Activated CD4-positive, alpha-beta T cell treated with anti-CD3 and anti-CD28 coated beads for 36 hours (primary cell): ENCODE data around the gene STXBP4. TPM values are rescaled to one million over a fixed set of nuclear protein-coding genes. Genes with fewer than 3 reads are reported as not detected.

Experiments
- ATAC-seq: fragments of 200-7000 bp; cut with Tn5 transposase; one replicate; pipeline ENCODE4 v1.10.0; 2021; ENCODE audit warnings: mild to moderate bottlenecking, moderate library complexity
- CTCF ChIA-PET: fragments of 350-600 bp; sonication (Branson Sonifier 250); formaldehyde crosslinking; loops from one replicate; lab custom pipeline; 2021; ENCODE audit warnings: antibody characterized with exemption; lab: Charles Lee
- POLR2A ChIA-PET: fragments of 350-600 bp; sonication (Branson Sonifier 250); formaldehyde crosslinking; loops from one replicate; lab custom pipeline; 2021; ENCODE audit warnings: antibody characterized with exemption, inconsistent platforms; lab: Charles Lee
- DNase-seq: peaks from one replicate; pipeline ENCODE4 v3.0.0-alpha.2; 2020
- H3K27ac Mint-ChIP-seq: one replicate; pipeline ENCODE4 v1.8.0; 2021; ENCODE audit warnings: mixed read lengths
- H3K27me3 Mint-ChIP-seq: one replicate; pipeline ENCODE4 v1.8.0; 2021; ENCODE audit warnings: mixed read lengths
- H3K36me3 Mint-ChIP-seq: one replicate; pipeline ENCODE4 v1.8.0; 2021; ENCODE audit warnings: low read depth, mixed read lengths
- H3K4me1 Mint-ChIP-seq: one replicate; pipeline ENCODE4 v1.8.0; 2021; ENCODE audit warnings: mixed read lengths
- H3K4me3 Mint-ChIP-seq: one replicate; pipeline ENCODE4 v1.8.0; 2021; ENCODE audit warnings: mild to moderate bottlenecking, moderate library complexity, mixed read lengths
- H3K9me3 Mint-ChIP-seq: one replicate; pipeline ENCODE4 v1.8.0; 2021; ENCODE audit warnings: low read depth, mixed read lengths
- intact Hi-C, 2 experiments: fragments of 100-400 bp; cut with DNase I in 1 of 2; cut with micrococcal nuclease in 1 of 2; formaldehyde crosslinking; loops; one replicate each; pipeline versions ENCODE4 v1.14.2 to v1.15.1; 2022 to 2024; cut with DNase I, micrococcal nuclease
- total RNA-seq, 2 experiments: library from RNA; stranded (reverse); gene quantifications; one replicate each; pipeline ENCODE4 v1.2.3, GENCODE V29; 2021

Gene STXBP4
- total RNA-seq, 2 experiments from 2014 or later, result 5.4 to 7.2 TPM

DNA sequence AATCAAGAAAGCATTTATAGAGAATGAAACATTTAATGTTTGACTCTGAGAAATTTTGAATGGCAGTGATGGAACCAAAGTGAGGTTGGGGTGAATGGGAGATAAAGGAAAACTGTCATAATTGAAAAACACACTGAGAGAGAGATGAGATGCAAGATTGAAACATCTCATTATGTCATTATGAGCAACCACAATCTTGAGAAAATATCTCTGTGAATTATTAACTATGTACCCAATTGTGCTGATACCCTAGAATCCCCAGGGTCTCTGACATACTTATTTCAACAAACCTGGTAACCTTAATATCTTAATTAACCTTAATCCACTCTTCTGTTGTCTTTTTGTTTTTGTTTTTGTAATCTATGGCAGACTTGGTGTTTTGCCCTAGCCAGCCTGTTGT lies 152.7 kb downstream of the STXBP4 start:
- POLR2A ChIA-PET, result no interaction called here
- CTCF ChIA-PET, result interaction anchor here (0.8 kb wide), 1 partner anchor 431 kb away, joined by 3 read pairs; no protein-coding TSS in a partner anchor

DNA sequence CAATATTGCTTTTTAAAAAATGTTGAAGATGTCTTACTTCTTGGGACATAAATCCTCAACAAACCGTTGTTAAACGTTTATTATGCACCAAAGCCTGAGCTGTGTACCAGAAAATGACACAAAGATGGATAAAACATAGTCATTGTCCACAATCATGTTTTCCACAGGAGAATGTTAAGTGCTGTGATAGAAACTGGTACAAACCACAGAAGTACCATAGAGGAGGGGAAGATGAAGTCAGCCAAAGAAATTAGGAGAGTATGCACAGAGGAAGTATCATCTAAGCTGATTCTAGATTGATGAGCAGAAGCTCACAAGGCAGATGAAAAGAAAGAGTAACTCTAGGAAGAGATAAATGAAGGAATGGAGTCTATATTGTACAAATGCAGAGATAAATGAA lies 153.5 kb downstream of the STXBP4 start:
- H3K36me3 Mint-ChIP-seq, result no peaks in the 10 kb centered on the region
- H3K27me3 Mint-ChIP-seq, result no peaks in the 10 kb centered on the region
- ATAC-seq, result no peak
- peak overlapping the region; percentile 5 for H3K27ac Mint-ChIP-seq
- H3K4me1 Mint-ChIP-seq, result peaks cover 3% of the 10 kb centered on the region
- no peak for DNase-seq
- no peaks in the 10 kb centered on the region for H3K9me3 Mint-ChIP-seq
- intact Hi-C loops, result no loop called here
- ChIA-PET CTCF (interaction anchor here (0.7 to 0.9 kb wide), 3 partner anchors 25 to 432 kb away, joined by 3 read pairs; no protein-coding TSS in a partner anchor), POLR2A (no interaction called here)
- H3K4me3 Mint-ChIP-seq, result no peak overlapping the region

More for the DNA sequence above, 152.7 kb downstream of the STXBP4 start:
- Mint-ChIP-seq H3K36me3 (no peaks in the 10 kb centered on the region), H3K4me3 (no peak overlapping the region), H3K4me1 (peaks cover 7% of the 10 kb centered on the region), H3K27me3 (no peaks in the 10 kb centered on the region), H3K27ac (no peak overlapping the region), H3K9me3 (no peaks in the 10 kb centered on the region)
- ATAC-seq, result no peak
- intact Hi-C loops, result no loop called here
- no peak for DNase-seq

DNA sequence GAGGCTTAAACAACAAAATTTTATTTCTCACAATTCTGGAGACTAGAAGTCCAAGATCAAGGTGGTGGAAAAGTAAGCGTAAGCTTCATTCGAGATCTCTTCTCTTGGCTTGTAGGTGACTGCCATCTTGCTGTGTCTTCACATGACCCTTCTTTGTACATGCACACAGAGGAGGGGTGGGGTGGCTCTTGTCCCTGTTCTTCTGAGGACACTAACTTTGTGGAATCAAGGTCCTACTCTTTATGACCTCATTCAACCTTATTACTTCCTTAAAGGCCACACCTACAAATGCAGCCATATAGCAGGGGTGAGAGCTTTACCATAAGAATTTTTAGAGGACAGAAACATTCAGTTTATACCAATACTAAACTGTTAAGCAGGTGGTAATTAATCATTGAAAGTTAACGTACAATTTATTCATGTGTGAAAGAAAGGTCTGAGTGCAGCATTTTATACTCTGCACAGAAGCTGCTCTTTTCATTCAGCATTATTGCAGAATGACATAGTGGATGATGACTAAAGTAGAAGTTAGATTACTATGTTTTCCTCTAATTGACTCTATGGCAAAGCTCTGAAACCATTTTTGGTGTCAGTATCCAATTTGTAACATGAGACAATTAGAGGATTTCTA lies 156.3 kb downstream of the STXBP4 start:
- Mint-ChIP-seq H3K36me3 (peaks cover 4% of the 10 kb centered on the region), H3K4me3 (no peak overlapping the region), H3K27ac (no peak overlapping the region), H3K4me1 (peaks cover 3% of the 10 kb centered on the region), H3K27me3 (no peaks in the 10 kb centered on the region), H3K9me3 (no peaks in the 10 kb centered on the region)
- intact Hi-C loops, result no loop called here
- ATAC-seq (no peak), DNase-seq (no peak)
- ChIA-PET POLR2A (no interaction called here), CTCF (interaction anchor here (1.5 kb wide), 1 partner anchor 131 kb away, joined by 4 read pairs; no protein-coding TSS in a partner anchor)

DNA sequence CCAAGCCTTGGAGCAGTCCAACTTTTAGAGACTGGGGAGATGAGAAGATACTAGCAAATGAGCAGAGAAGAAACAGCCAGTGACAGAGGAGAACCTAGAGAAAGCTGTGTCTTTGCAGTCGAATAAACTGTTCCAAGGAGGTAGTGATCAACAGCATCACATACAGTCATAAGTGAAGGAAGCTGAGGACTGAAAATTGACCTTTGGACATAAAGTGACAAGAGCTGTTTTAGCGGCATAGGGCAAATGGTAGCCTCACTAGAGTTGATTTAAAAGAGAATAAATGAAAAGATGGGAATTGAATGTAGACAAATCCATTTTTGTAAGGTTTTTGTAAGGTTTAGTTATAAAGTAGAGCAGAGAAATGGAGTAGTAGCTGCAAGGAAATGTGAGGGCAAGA lies 165.0 kb downstream of the STXBP4 start:
- ATAC-seq (no peak), DNase-seq (no peak)
- H3K27ac Mint-ChIP-seq, result no peak overlapping the region
- intact Hi-C loops, result no loop called here
- CTCF ChIA-PET, result interaction anchor here (1.0 kb wide), 1 partner anchor 46 kb away, joined by 3 read pairs; no protein-coding TSS in a partner anchor
- H3K36me3 Mint-ChIP-seq, result no peaks in the 10 kb centered on the region
- no peaks in the 10 kb centered on the region for H3K4me1 Mint-ChIP-seq
- POLR2A ChIA-PET, result no interaction called here
- no peaks in the 10 kb centered on the region for H3K27me3 Mint-ChIP-seq
- no peaks in the 10 kb centered on the region for H3K9me3 Mint-ChIP-seq
- no peak overlapping the region for H3K4me3 Mint-ChIP-seq

DNA sequence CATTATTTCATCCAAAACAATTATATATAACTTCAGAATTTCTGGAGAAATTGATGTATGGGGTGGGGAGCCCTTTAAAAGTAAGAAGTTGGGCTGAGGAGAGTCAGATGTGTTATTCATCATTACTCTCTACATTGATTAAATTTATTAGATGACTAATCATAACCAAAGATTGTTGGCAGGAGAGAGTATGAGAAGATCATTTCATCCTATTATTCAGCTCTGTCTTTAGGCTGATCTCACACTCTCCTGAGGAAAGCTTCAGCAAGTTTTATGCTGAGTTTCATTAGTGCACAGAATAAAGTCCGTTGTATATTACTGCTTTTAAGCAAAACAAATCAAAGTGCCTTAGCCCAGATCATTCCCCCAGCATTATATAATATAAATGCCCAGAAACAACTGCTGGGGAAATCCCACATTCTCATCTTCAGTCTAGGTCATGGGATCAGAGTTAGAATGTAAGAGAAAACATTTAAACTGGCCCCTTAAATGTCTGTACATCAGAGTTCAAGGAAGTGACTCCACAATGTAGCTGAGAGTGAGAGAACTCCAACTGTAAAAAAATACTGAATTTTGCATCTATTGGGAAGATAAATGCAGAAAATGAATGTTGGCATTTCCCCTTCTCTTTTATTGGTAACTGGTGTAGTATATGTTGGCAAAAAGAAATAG lies 166.1 kb downstream of the STXBP4 start:
- ChIA-PET CTCF (no interaction called here), POLR2A (no interaction called here)
- H3K9me3 Mint-ChIP-seq, result no peaks in the 10 kb centered on the region
- H3K4me1 Mint-ChIP-seq, result no peaks in the 10 kb centered on the region
- no peak overlapping the region for H3K4me3 Mint-ChIP-seq
- H3K27ac Mint-ChIP-seq, result no peak overlapping the region
- ATAC-seq (no peak), DNase-seq (no peak)
- intact Hi-C loops, result no loop called here
- no peaks in the 10 kb centered on the region for H3K27me3 Mint-ChIP-seq
- H3K36me3 Mint-ChIP-seq, result no peaks in the 10 kb centered on the region

DNA sequence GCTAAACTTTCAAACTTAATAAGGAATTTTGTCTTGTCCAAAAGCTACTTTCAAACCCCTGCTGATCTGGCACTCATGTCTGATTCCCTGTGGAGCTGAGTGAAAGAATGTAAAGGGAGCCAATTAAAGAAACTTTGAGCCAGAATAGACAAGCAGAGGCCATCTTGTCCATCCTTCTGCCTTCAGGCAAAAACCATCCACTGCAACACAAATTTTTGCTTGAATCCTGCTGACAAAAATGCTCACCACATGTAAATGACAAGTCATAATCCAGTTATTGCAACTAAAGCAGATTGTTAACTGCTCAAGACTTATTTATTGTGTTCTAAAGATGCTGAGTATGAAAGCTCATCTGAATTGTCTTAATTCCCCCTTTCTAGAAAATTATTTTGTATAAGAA lies 172.2 kb downstream of the STXBP4 start:
- ATAC-seq (no peak), DNase-seq (no peak)
- Mint-ChIP-seq H3K4me1 (no peaks in the 10 kb centered on the region), H3K36me3 (no peaks in the 10 kb centered on the region), H3K9me3 (no peaks in the 10 kb centered on the region), H3K27ac (no peak overlapping the region), H3K27me3 (no peaks in the 10 kb centered on the region), H3K4me3 (no peak overlapping the region)
- CTCF ChIA-PET, result no interaction called here
- POLR2A ChIA-PET, result no interaction called here
- intact Hi-C loops, result no loop called here

DNA sequence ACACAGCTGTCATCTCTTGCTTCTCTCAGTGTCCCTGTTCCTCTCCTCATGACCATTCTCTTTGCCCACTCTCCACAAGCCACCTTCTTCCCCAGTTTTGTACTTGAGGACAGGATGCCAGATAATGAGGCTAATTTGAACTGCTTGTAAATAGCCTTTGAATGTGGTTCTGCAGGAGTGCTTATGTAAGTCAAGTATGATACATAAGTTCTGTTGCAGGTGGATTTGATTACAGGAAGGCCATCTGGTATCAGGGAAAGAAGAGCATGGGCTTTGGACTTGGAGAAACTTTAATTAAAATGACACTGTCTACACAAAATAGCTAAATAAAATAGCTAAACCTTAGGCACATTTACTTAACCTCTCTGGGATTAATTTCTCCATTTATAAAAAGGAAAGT lies 176.0 kb downstream of the STXBP4 start:
- DNase-seq (no peak), ATAC-seq (no peak)
- Mint-ChIP-seq H3K27ac (no peak overlapping the region), H3K27me3 (no peaks in the 10 kb centered on the region), H3K4me1 (no peaks in the 10 kb centered on the region), H3K4me3 (no peak overlapping the region), H3K9me3 (no peaks in the 10 kb centered on the region), H3K36me3 (no peaks in the 10 kb centered on the region)
- ChIA-PET CTCF (no interaction called here), POLR2A (no interaction called here)
- intact Hi-C loops, result no loop called here

DNA sequence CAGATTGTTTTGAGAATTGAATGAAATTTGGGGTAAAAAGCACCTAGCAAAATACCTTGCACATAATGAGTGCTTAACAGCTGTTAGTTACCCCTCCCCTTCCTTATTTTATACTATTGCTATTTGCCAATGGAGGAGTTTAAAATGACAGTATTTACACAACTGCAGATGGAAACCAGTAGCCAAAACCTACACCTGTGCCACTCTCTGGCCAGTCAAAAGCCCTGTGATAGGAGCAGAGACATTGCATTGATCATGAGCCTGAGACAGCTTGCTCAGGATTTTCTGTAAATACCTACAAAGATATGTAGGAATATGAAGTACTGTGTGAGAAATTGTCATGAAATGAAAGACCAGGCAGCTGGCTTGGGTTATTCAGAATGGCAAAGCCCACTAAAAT lies 180.9 kb downstream of the STXBP4 start:
- no peak for ATAC-seq
- Mint-ChIP-seq H3K27me3 (no peaks in the 10 kb centered on the region), H3K4me3 (no peak overlapping the region), H3K36me3 (peaks cover 3% of the 10 kb centered on the region), H3K27ac (no peak overlapping the region), H3K4me1 (no peaks in the 10 kb centered on the region), H3K9me3 (no peaks in the 10 kb centered on the region)
- no peak for DNase-seq
- intact Hi-C loops, result no loop called here
- ChIA-PET CTCF (interaction anchor here (0.5 to 0.6 kb wide), 2 partner anchors 337 to 1067 kb away, joined by 3 read pairs; no protein-coding TSS in a partner anchor), POLR2A (no interaction called here)

DNA sequence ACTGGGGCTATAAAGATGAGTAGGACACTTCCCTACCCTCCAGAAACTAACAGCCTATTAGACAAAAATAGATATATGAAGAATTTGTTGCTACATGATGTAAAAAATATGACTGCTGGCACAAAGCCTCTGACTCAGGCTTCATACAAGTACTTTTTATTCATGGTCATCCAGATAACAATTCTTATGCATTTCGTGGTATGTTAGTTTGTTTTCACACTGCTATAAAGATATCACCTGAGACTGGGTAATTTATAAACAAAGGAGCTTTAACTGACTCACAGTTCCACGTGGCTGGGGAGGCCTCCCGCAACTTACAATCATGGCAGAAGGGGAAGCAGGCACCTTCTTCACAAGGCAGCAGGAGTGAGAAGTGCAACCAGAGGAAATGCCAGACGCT lies 183.7 kb downstream of the STXBP4 start:
- ATAC-seq (no peak), DNase-seq (no peak)
- intact Hi-C loops, result no loop called here

DNA sequence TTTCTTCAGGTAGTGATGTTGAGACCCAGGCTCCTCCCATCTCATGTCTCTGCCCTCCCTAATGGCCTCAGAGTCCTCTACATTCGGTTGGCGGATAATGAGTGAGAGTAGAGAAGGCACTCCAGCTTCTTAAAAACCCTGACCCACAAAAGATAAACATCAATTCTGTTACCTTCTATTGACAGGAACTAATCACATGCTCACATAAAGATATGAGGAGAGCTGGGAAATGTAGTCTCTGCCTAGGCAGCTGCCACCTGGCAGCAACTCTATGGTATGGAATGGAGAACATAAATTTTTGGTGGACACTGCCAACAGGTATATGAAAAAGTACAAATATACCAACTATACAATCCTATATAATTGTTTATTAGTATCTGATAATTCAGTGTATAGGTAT lies 185.5 kb downstream of the STXBP4 start:
- H3K27me3 Mint-ChIP-seq, result no peaks in the 10 kb centered on the region
- no peaks in the 10 kb centered on the region for H3K4me1 Mint-ChIP-seq
- ChIA-PET POLR2A (no interaction called here), CTCF (no interaction called here)
- H3K27ac Mint-ChIP-seq, result no peak overlapping the region
- intact Hi-C loops, result no loop called here
- peaks cover 3% of the 10 kb centered on the region for H3K36me3 Mint-ChIP-seq
- ATAC-seq (no peak), DNase-seq (no peak)
- no peaks in the 10 kb centered on the region for H3K9me3 Mint-ChIP-seq
- no peak overlapping the region for H3K4me3 Mint-ChIP-seq

More for the DNA sequence above, 183.7 kb downstream of the STXBP4 start:
- peaks cover 3% of the 10 kb centered on the region for H3K36me3 Mint-ChIP-seq
- no peaks in the 10 kb centered on the region for H3K9me3 Mint-ChIP-seq
- no peak overlapping the region for H3K4me3 Mint-ChIP-seq
- no peaks in the 10 kb centered on the region for H3K4me1 Mint-ChIP-seq
- CTCF ChIA-PET, result no interaction called here
- no peak overlapping the region for H3K27ac Mint-ChIP-seq
- H3K27me3 Mint-ChIP-seq, result no peaks in the 10 kb centered on the region
- POLR2A ChIA-PET, result no interaction called here

DNA sequence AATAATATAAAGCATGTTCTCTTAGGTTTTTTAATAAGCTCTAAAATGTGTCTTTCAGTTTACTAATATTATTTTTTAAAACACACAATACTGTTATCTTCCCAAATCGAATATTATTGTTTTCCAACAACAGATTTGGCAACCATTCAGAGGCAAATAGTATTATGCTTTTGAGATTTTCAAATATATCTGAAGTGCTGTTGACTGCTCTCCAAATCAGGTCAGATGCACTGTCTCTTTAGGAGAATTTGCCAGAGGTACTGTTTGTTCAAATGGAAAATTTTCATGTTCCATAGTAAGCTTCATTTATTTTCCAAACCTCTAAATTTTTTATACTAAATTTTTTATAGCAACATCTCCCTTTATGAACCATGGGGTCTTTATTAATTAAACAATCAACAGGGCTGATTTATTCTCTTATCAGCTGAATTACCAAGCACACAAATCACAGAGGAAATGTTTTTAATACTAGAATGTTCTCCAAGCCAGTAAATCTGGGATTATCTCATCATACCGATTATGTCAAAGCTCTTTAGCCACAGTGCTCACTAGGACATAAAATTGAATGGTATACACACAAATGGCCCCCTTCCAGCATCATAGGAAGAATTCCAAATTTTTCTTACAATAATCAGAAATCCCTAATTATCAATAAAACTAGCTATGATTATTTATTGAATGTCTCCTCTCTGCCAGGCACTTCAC lies 187.4 kb downstream of the STXBP4 start:
- intact Hi-C loops, result no loop called here
- H3K27me3 Mint-ChIP-seq, result no peaks in the 10 kb centered on the region
- no peak for DNase-seq
- no peaks in the 10 kb centered on the region for H3K4me1 Mint-ChIP-seq
- no peak overlapping the region for H3K4me3 Mint-ChIP-seq
- POLR2A ChIA-PET, result interaction anchor here (0.5 kb wide), 1 partner anchor 252 kb away, joined by 3 read pairs; no protein-coding TSS in a partner anchor
- H3K9me3 Mint-ChIP-seq, result no peaks in the 10 kb centered on the region
- H3K27ac Mint-ChIP-seq, result no peak overlapping the region
- ATAC-seq, result no peak
- CTCF ChIA-PET, result interaction anchor here (1.6 kb wide), 1 partner anchor 16 kb away, joined by 3 read pairs; no protein-coding TSS in a partner anchor
- H3K36me3 Mint-ChIP-seq, result peaks cover 6% of the 10 kb centered on the region
